H9 (cell line): ENCODE measurements around the gene DENND1A. TPM values are rescaled to one million over a fixed set of nuclear protein-coding genes. Genes with fewer than 3 reads are reported as not detected.

Experiments used
- DNase-seq: peaks from one replicate; pipeline ENCODE4 v3.0.0-alpha.2; 2017
- H2AFZ ChIP-seq: one replicate; pipeline ENCODE4 v1.6.1; 2013; ENCODE audit warnings: mild to moderate bottlenecking, low read length, control low read depth, moderate library complexity
- H2AK5ac ChIP-seq: 2 replicates; pipeline ENCODE4 v1.6.1; 2013; ENCODE audit warnings: low read length, control low read depth, mixed read lengths; ENCODE audit not compliant: insufficient read length
- H2BK120ac ChIP-seq: one replicate; pipeline ENCODE4 v1.6.1; 2013; ENCODE audit warnings: low read depth, mild to moderate bottlenecking, low read length, control low read depth, inconsistent platforms; ENCODE audit not compliant: poor library complexity, severe bottlenecking
- H2BK12ac ChIP-seq: 2 replicates; pipeline ENCODE4 v1.6.1; 2013; ENCODE audit warnings: low read length, control low read depth, mixed read lengths, low read depth; ENCODE audit not compliant: insufficient read length
- H2BK15ac ChIP-seq: 2 replicates; pipeline ENCODE4 v1.6.1; 2013; ENCODE audit warnings: low read depth, low read length, control low read depth
- H2BK20ac ChIP-seq: one replicate; pipeline ENCODE4 v1.6.1; 2013; ENCODE audit warnings: low read depth, mild to moderate bottlenecking, low read length, control low read depth, inconsistent platforms; ENCODE audit not compliant: poor library complexity, severe bottlenecking
- H2BK5ac ChIP-seq: 2 replicates; pipeline ENCODE4 v1.6.1; 2013; ENCODE audit warnings: low read length, control low read depth, mixed read lengths; ENCODE audit not compliant: insufficient read length
- H3K14ac ChIP-seq: 2 replicates; pipeline ENCODE4 v1.6.1; 2013; ENCODE audit warnings: low read length, control low read depth; ENCODE audit not compliant: insufficient read depth
- H3K18ac ChIP-seq: 2 replicates; pipeline ENCODE4 v1.6.1; 2013; ENCODE audit warnings: low read depth, mild to moderate bottlenecking, mixed read lengths, low read length, control low read depth; ENCODE audit not compliant: insufficient read length
- H3K23ac ChIP-seq: 2 replicates; pipeline ENCODE4 v1.6.1; 2013; ENCODE audit warnings: low read length, control low read depth, mixed read lengths, low read depth; ENCODE audit not compliant: insufficient read length
- H3K23me2 ChIP-seq: 2 replicates; pipeline ENCODE4 v1.6.1; 2013; ENCODE audit warnings: low read depth, mild to moderate bottlenecking, mixed read lengths, low read length, control low read depth; ENCODE audit not compliant: insufficient read length, poor library complexity, severe bottlenecking
- H3K27ac ChIP-seq: 2 replicates; pipeline ENCODE4 v1.5.1; 2013; ENCODE audit warnings: low read length, control low read depth, mixed read lengths, low read depth; ENCODE audit not compliant: insufficient read length
- H3K27me3 ChIP-seq: 2 replicates; pipeline ENCODE4 v1.6.1; 2013; ENCODE audit warnings: low read length, control low read depth, inconsistent platforms; ENCODE audit not compliant: insufficient read depth
- H3K4ac ChIP-seq: 2 replicates; pipeline ENCODE4 v1.6.1; 2013; ENCODE audit warnings: low read depth, mild to moderate bottlenecking, control low read depth, inconsistent platforms, low read length, moderate library complexity
- H3K4me1 ChIP-seq: 2 replicates; pipeline ENCODE4 v1.6.1; 2013; ENCODE audit warnings: low read length, control low read depth, inconsistent platforms; ENCODE audit not compliant: insufficient read depth
- H3K4me2 ChIP-seq: 2 replicates; pipeline ENCODE4 v1.6.1; 2013; ENCODE audit warnings: low read length, control low read depth, mixed read lengths; ENCODE audit not compliant: insufficient read length, insufficient read depth
- H3K56ac ChIP-seq: 2 replicates; pipeline ENCODE4 v1.6.1; 2013; ENCODE audit warnings: low read depth, mild to moderate bottlenecking, mixed read lengths, low read length, control low read depth; ENCODE audit not compliant: insufficient read length
- H3K79me1 ChIP-seq: 2 replicates; pipeline ENCODE4 v1.6.1; 2013; ENCODE audit warnings: low read depth, mild to moderate bottlenecking, moderate library complexity, low read length, control low read depth, inconsistent platforms; ENCODE audit not compliant: insufficient read depth, poor library complexity, severe bottlenecking
- H3K79me2 ChIP-seq: 2 replicates; pipeline ENCODE4 v1.6.1; 2013; ENCODE audit warnings: low read length, control low read depth, inconsistent platforms; ENCODE audit not compliant: insufficient read depth
- H3K9ac ChIP-seq: 2 replicates; pipeline ENCODE4 v1.6.1; 2013; ENCODE audit warnings: low read length, control low read depth, mixed read lengths; ENCODE audit not compliant: insufficient read length; ENCODE audit errors: extremely low read depth
- H3K9me3 ChIP-seq: one replicate; pipeline ENCODE4 v1.6.1; 2013; ENCODE audit warnings: low read depth, low read length, inconsistent platforms; ENCODE audit not compliant: control insufficient read depth
- H3T11ph ChIP-seq: one replicate; pipeline ENCODE4 v1.6.1; 2013; ENCODE audit warnings: mild to moderate bottlenecking, low read length, control low read depth, inconsistent platforms
- H4K20me1 ChIP-seq: one replicate; pipeline ENCODE4 v1.6.1; 2013; ENCODE audit not compliant: control insufficient read depth, insufficient read length, insufficient read depth
- H4K5ac ChIP-seq: 2 replicates; pipeline ENCODE4 v1.6.1; 2013; ENCODE audit warnings: low read depth, mild to moderate bottlenecking, mixed read lengths, low read length, control low read depth; ENCODE audit not compliant: insufficient read length
- H4K8ac ChIP-seq: replicated peaks from 2 replicates; pipeline ENCODE4 v1.6.1; 2013; ENCODE audit warnings: low read length, control low read depth, mixed read lengths, low read depth; ENCODE audit not compliant: insufficient read length
- H4K91ac ChIP-seq: 2 replicates; pipeline ENCODE4 v1.6.1; 2013; ENCODE audit warnings: low read depth, mild to moderate bottlenecking, moderate library complexity, mixed read lengths, low read length, control low read depth; ENCODE audit not compliant: insufficient read length
- H3K27ac Mint-ChIP-seq, 3 experiments: 2 replicates in 2 of 3; 3 replicates in 1 of 3; pipeline ENCODE4 v1.8.0; 2020 to 2021; ENCODE audit warnings: mixed read lengths in 3 of 3, mild to moderate bottlenecking in 1 of 3, moderate library complexity in 1 of 3
- H3K27me3 Mint-ChIP-seq: 2 replicates; pipeline ENCODE4 v1.8.0; 2021; ENCODE audit warnings: low read depth, mild to moderate bottlenecking, moderate library complexity, mixed read lengths
- H3K36me3 Mint-ChIP-seq, 3 experiments: 2 replicates in 2 of 3; 3 replicates in 1 of 3; pipeline ENCODE4 v1.8.0; 2020 to 2021; ENCODE audit warnings: low read depth in 3 of 3, mixed read lengths in 3 of 3; ENCODE audit not compliant: insufficient read depth in 1 of 3
- H3K4me1 Mint-ChIP-seq, 2 experiments: 2 replicates each; pipeline ENCODE4 v1.8.0; 2020; ENCODE audit warnings: mixed read lengths in 2 of 2
- H3K4me3 Mint-ChIP-seq, 2 experiments: 2 replicates in 1 of 2; 3 replicates in 1 of 2; pipeline ENCODE4 v1.8.0; 2020 to 2021; ENCODE audit warnings: mild to moderate bottlenecking in 2 of 2, mixed read lengths in 2 of 2, moderate library complexity in 1 of 2
- H3K9me3 Mint-ChIP-seq, 2 experiments: 2 replicates in 1 of 2; 3 replicates in 1 of 2; pipeline ENCODE4 v1.8.0; 2020; ENCODE audit warnings: mild to moderate bottlenecking in 2 of 2, mixed read lengths in 2 of 2, moderate library complexity in 1 of 2
- CTCF ChIP-seq: fragments of 200-600 bp; sonication (generic); conservative IDR thresholded peaks from 3 replicates; pipeline ENCODE4 v1.8.0; 2021; ENCODE audit warnings: antibody characterized with exemption, mild to moderate bottlenecking
- WGBS: extraction: QIAGEN DNeasy Blood & Tissue Kit; methylation state at CpG from one replicate; pipeline ENCODE4 v1.1.7; 2013; ENCODE audit warnings: missing lambda C conversion rate, low lambda C conversion rate, mixed read lengths; ENCODE audit not compliant: insufficient read length; ENCODE audit errors: extremely low coverage; 5-methylcytosine and 5-hydroxymethylcytosine counted together
- total RNA-seq: library from RNA; stranded (reverse); gene quantifications from 2 replicates; pipeline ENCODE4 v1.2.1, GENCODE V29; 2021

DENND1A gene
- total RNA-seq, 1 experiment from 2014 or later, result 20.4 TPM

- Histone ChIP-seq H3K27ac (no peak overlapping the region), H3K4ac (no peak overlapping the region), H4K20me1 (no peaks in the 10 kb centered on the region), H3K4me1 (0 out of 2 replicates have a peak, but pooled peaks cover 4% of the 10 kb centered on the region), H2BK5ac (no peak overlapping the region), H2AK5ac (no peak overlapping the region), H3K56ac (no peak overlapping the region), H2BK120ac (no peak overlapping the region), H2BK20ac (no peak overlapping the region), H3K27me3 (no peaks in the 10 kb centered on the region), H3K4me2 (no peak overlapping the region), H4K91ac (no peak overlapping the region), H2BK12ac (no peak overlapping the region), H3K79me2 (no peaks in the 10 kb centered on the region), H3K9me3 (no peaks in the 10 kb centered on the region), H3K9ac (no peak overlapping the region), H3K14ac (no peak overlapping the region), H3K18ac (no peak overlapping the region), H3K23me2 (no peaks in the 10 kb centered on the region), H2BK15ac (no peak overlapping the region), H3K79me1 (no peaks in the 10 kb centered on the region), H3T11ph (no peak overlapping the region), H4K8ac (no peak overlapping the region), H2AFZ (no peak overlapping the region), H3K23ac (no peak overlapping the region), H4K5ac (no peak overlapping the region)
- peaks cover 0 to 6% (median 0%) of the 10 kb centered on the region in 3 experiments; a peak in 3 of 7 replicates for H3K36me3 Mint-ChIP-seq
- TF ChIP-seq CTCF, result no peak
- no peaks in the 10 kb centered on the region; the same call in 1 of the 2 replicates for H3K27me3 Mint-ChIP-seq
- peaks cover 22 to 47% of the 10 kb centered on the region in 2 experiments for H3K4me1 Mint-ChIP-seq
- no peak overlapping the region for H3K4me3 Mint-ChIP-seq
- H3K9me3 Mint-ChIP-seq, result no peaks in the 10 kb centered on the region; a peak in 1 of 5 replicates
- no peak for DNase-seq
- no CpG with 5 or more reads among the region's 8 CpGs for WGBS
- peak overlapping the region in 1 of 3 experiments; percentile 83; a peak in 2 of 7 replicates for H3K27ac Mint-ChIP-seq
These were observed 513.8 kb downstream of the DENND1A start for GRCh38 chr9:123416176-123416575.
